ENCODE data around the gene CNDP1.

- no peak for TF ChIP-seq EZH2 (IDR thresholded peaks at IDR 0.05)
- no peak for TF ChIP-seq POLR2AphosphoS5 (IDR thresholded peaks at IDR 0.05; ENCODE audit: borderline replicate concordance, low read depth, low read length)
- no peak for TF ChIP-seq FOXP2 (optimal IDR thresholded peaks at IDR 0.05; ENCODE audit: control extremely low read depth, extremely low read length, insufficient read depth)
Observed at GRCh38 chr18:74540652-74541421, 6.5 kb downstream of the CNDP1 start.

Data from SK-N-MC (cell line).